ENCODE measurements around the gene DAG1.

The DAG1 gene

DNA sequence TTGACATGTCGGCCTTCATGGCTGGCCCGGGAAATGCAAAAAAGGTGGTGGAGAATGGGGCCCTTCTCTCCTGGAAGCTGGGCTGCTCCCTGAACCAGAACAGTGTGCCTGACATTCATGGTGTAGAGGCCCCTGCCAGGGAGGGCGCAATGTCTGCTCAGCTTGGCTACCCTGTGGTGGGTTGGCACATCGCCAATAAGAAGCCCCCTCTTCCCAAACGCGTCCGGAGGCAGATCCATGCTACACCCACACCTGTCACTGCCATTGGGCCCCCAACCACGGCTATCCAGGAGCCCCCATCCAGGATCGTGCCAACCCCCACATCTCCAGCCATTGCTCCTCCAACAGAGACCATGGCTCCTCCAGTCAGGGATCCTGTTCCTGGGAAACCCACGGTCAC, 61.2 kb downstream of the DAG1 start:
- DNase-seq (ENCODE audit: extremely low read depth, low read depth): no peak
- TF ChIP-seq, protein P1, sequence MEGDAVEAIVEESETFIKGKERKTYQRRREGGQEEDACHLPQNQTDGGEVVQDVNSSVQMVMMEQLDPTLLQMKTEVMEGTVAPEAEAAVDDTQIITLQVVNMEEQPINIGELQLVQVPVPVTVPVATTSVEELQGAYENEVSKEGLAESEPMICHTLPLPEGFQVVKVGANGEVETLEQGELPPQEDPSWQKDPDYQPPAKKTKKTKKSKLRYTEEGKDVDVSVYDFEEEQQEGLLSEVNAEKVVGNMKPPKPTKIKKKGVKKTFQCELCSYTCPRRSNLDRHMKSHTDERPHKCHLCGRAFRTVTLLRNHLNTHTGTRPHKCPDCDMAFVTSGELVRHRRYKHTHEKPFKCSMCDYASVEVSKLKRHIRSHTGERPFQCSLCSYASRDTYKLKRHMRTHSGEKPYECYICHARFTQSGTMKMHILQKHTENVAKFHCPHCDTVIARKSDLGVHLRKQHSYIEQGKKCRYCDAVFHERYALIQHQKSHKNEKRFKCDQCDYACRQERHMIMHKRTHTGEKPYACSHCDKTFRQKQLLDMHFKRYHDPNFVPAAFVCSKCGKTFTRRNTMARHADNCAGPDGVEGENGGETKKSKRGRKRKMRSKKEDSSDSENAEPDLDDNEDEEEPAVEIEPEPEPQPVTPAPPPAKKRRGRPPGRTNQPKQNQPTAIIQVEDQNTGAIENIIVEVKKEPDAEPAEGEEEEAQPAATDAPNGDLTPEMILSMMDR (IDR thresholded peaks at IDR 0.05; ENCODE audit: low read depth, low read length): no peak

DNA sequence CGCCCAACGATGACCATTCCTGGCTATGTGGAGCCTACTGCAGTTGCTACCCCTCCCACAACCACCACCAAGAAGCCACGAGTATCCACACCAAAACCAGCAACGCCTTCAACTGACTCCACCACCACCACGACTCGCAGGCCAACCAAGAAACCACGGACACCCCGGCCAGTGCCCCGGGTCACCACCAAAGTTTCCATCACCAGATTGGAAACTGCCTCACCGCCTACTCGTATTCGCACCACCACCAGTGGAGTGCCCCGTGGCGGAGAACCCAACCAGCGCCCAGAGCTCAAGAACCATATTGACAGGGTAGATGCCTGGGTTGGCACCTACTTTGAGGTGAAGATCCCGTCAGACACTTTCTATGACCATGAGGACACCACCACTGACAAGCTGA, 61.6 kb downstream of the DAG1 start:
- TF ChIP-seq, protein P1 (IDR thresholded peaks at IDR 0.05; ENCODE audit: low read depth, low read length): no peak
- DNase-seq (ENCODE audit: extremely low read depth, low read depth): no peak

DNA sequence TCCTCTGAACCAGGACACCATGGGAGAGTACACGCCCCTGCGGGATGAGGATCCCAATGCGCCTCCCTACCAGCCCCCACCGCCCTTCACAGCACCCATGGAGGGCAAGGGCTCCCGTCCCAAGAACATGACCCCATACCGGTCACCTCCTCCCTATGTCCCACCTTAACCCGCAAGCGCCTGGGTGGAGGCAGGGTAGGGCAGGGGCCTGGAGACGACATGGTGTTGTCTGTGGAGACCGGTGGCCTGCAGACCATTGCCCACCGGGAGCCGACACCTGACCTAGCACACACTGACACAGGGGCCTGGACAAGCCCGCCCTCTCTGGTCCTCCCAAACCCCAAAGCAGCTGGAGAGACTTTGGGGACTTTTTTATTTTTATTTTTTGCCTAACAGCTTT, 63.0 kb downstream of the DAG1 start:
- no peak for DNase-seq (ENCODE audit: extremely low read depth, low read depth)
- TF ChIP-seq, protein P1 (IDR thresholded peaks at IDR 0.05; ENCODE audit: low read depth, low read length): no peak

- DNase-seq (ENCODE audit: extremely low read depth, low read depth): no peak
Observed at GRCh38 chr3:49533786-49534519, 63.9 kb downstream of the DAG1 start.

DNA sequence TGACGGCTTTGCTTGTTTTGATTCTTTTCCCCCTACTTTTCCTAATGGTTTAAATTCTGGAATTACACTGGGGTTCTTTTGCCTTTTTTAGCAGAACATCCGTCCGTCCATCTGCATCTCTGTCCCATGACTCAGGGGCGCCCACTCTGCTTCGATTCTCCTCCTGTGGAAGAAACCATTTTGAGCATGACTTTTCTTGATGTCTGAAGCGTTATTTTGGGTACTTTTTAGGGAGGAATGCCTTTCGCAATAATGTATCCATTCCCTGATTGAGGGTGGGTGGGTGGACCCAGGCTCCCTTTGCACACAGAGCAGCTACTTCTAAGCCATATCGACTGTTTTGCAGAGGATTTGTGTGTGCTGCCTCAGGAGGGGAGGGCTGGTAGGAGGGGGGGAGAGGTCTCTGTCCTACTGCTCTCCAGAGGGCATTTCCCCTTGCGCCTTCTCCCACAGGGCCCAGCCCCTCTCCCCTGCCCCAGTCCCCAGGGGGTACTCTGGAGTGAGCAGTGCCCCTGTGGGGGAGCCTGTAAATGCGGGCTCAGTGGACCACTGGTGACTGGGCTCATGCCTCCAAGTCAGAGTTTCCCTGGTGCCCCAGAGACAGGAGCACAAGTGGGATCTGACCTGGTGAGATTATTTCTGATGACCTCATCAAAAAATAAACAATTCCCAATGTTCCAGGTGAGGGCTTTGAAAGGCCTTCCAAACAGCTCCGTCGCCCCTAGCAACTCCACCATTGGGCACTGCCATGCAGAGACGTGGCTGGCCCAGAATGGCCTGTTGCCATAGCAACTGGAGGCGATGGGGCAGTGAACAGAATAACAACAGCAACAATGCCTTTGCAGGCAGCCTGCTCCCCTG, 64.7 kb downstream of the DAG1 start:
- DNase-seq (ENCODE audit: extremely low read depth, low read depth): no peak
- TF ChIP-seq, protein P1 (IDR thresholded peaks at IDR 0.05; ENCODE audit: low read depth, low read length): no peak

More at GRCh38 chr3:49533786-49534519, 63.9 kb downstream of the DAG1 start:
- TF ChIP-seq, protein P1 (IDR thresholded peaks at IDR 0.05; ENCODE audit: low read depth, low read length): no peak

GRCh38 chr3:49535971-49536874, 66.2 kb downstream of the DAG1 start:
- TF ChIP-seq, protein P1 (IDR thresholded peaks at IDR 0.05; ENCODE audit: low read depth, low read length): no peak
- no peak for DNase-seq (ENCODE audit: extremely low read depth, low read depth)

Measured in AG09319 (cell line).